A549 (cell line): ENCODE results near the gene HNF4A.

Experiments used
- CHD4 ChIP-seq: fragments of 200-600 bp; sonication (generic); IDR thresholded peaks from 2 replicates; pipeline ENCODE4 v1.6.1; 2016; ENCODE audit warnings: antibody characterized with exemption, mild to moderate bottlenecking, borderline replicate concordance
- CTCF ChIP-seq: fragments of >200 bp; sonication (Bioruptor Twin); formaldehyde crosslinking; IDR thresholded peaks from 3 replicates; pipeline ENCODE4 v1.5.1; 2016
- EP300 ChIP-seq, 2 experiments: fragments of >200 bp; sonication (Bioruptor Twin); formaldehyde crosslinking; IDR thresholded peaks; 2 replicates in 1 of 2; 3 replicates in 1 of 2; pipeline ENCODE4 v1.6.1; 2016 to 2017
- JUN ChIP-seq, 2 experiments: fragments of >200 bp; sonication (Bioruptor Twin); formaldehyde crosslinking; IDR thresholded peaks; 2 replicates in 1 of 2; 3 replicates in 1 of 2; pipeline ENCODE4 v1.6.1; 2016 to 2017
- MAZ ChIP-seq: fragments of 150-350 bp; IDR thresholded peaks from 2 replicates; pipeline ENCODE4 v1.6.1; 2014; ENCODE audit warnings: antibody characterized with exemption, low read depth, low read length, borderline replicate concordance
- MYC ChIP-seq: IDR thresholded peaks from 2 replicates; pipeline ENCODE4 v1.6.1; 2012; ENCODE audit warnings: mild to moderate bottlenecking, inconsistent platforms, low read length, improper control_type of control experiment, borderline replicate concordance
- REST ChIP-seq: fragments of 200-600 bp; sonication (generic); IDR thresholded peaks from 2 replicates; pipeline ENCODE4 v1.6.1; 2016; ENCODE audit warnings: antibody characterized with exemption, mild to moderate bottlenecking, moderate library complexity
- SMC3 ChIP-seq: fragments of >200 bp; sonication (Bioruptor Twin); formaldehyde crosslinking; IDR thresholded peaks from 3 replicates; pipeline ENCODE4 v1.6.1; 2018; ENCODE audit warnings: inconsistent platforms

GRCh38 chr20:44410583-44411019 is 55.1 kb downstream of the HNF4A start:
- no peak for TF ChIP-seq CHD4
- no peak for TF ChIP-seq CTCF
- no peak for TF ChIP-seq SMC3
- no peak for TF ChIP-seq MAZ
- no peak for TF ChIP-seq REST
- TF ChIP-seq EP300 (IDR thresholded peaks at IDR 0.05) = no peak
- TF ChIP-seq JUN (IDR thresholded peaks at IDR 0.05) = no peak
- no peak for TF ChIP-seq MYC
